GM18951 (cell line): Measurements from ENCODE around the gene SPDYE18.

Experiments
- in situ Hi-C: fragments of 300-500 bp; cut with MboI; formaldehyde crosslinking; loops from one replicate; pipeline ENCODE4 v1.12.0; 2022; ENCODE audit warnings: low sequenced_read_pairs, mixed read lengths, inconsistent platforms; ENCODE audit not compliant: unreplicated experiment

SPDYE18 gene

GRCh38 chr7:77006127-77007110 lies 55.9 kb downstream of the SPDYE18 start:
- in situ Hi-C loops = loop anchor here (10.0 kb wide), 1 partner anchor 502 kb away; no protein-coding TSS in a partner anchor

- in situ Hi-C loops = loop anchor here (10.0 kb wide), 1 partner anchor 501 kb away; no protein-coding TSS in a partner anchor
Measured at GRCh38 chr7:77005461-77006057, 56.8 kb downstream of the SPDYE18 start.

- in situ Hi-C loops = loop anchor here (10.0 kb wide), 1 partner anchor 499 kb away; no protein-coding TSS in a partner anchor
Measured at GRCh38 chr7:77004151-77004550, 58.2 kb downstream of the SPDYE18 start.

- in situ Hi-C loops = loop anchor here (10.0 kb wide), 1 partner anchor 498 kb away; no protein-coding TSS in a partner anchor
Measured at GRCh38 chr7:77003241-77003640, 59.1 kb downstream of the SPDYE18 start.

GRCh38 chr7:77002678-77003233 lies 59.6 kb downstream of the SPDYE18 start:
- in situ Hi-C loops = loop anchor here (10.0 kb wide), 1 partner anchor 498 kb away; no protein-coding TSS in a partner anchor

GRCh38 chr7:77002104-77002503 lies 60.3 kb downstream of the SPDYE18 start:
- in situ Hi-C loops = loop anchor here (10.0 kb wide), 1 partner anchor 497 kb away; no protein-coding TSS in a partner anchor
